Endothelial cell of umbilical vein (primary cell): ENCODE measurements around the gene LAMA5. TPM values are rescaled to one million over a fixed set of nuclear protein-coding genes. Genes with fewer than 3 reads are reported as not detected.

Experiments
- BruUV-seq: library from RNA; stranded (reverse); fragments of 400-500 nt; replicated peaks from 2 replicates; lab custom pipeline; 2021; lab: Mats Ljungman, UMichigan
- CTCF ChIA-PET: fragments of 300-600, 350-600 bp; sonication (Branson Sonifier 250); formaldehyde crosslinking; loops from one replicate; lab custom pipeline; 2021; ENCODE audit warnings: antibody characterized with exemption, inconsistent platforms; lab: Charles Lee
- POLR2A ChIA-PET: fragments of 300-600, 350-600 bp; sonication (Branson Sonifier 250); formaldehyde crosslinking; loops from one replicate; lab custom pipeline; 2021; ENCODE audit warnings: antibody characterized with exemption, inconsistent platforms; lab: Charles Lee
- DNase-seq: peaks from one replicate; pipeline ENCODE4 v3.0.0-alpha.2; 2011; ENCODE audit warnings: low read depth, low spot score
- FAIRE-seq: peaks from 2 replicates; lab custom pipeline; 2011; peaks lifted over from hg19 to GRCh38; lab: Jason Lieb, UNC
- H2AFZ ChIP-seq: 2 replicates; pipeline ENCODE4 v1.6.0; 2012; ENCODE audit warnings: low read depth, low read length, control low read depth, inconsistent platforms
- H3K27ac ChIP-seq: 2 replicates; pipeline ENCODE4 v1.5.1; 2011; ENCODE audit warnings: low read depth, mild to moderate bottlenecking, control low read depth, low read length, moderate library complexity; ENCODE audit not compliant: insufficient read depth
- H3K27me3 ChIP-seq, 2 experiments: 2 replicates each; pipeline versions ENCODE4 v1.6.0 to v1.6.1; 2011; ENCODE audit warnings: low read length in 2 of 2, mixed read lengths in 1 of 2; ENCODE audit not compliant: control insufficient read depth in 2 of 2, insufficient read depth in 2 of 2
- H3K36me3 ChIP-seq, 2 experiments: 2 replicates in 1 of 2; 3 replicates in 1 of 2; pipeline ENCODE4 v1.5.1; 2011; ENCODE audit warnings: low read length in 2 of 2, mild to moderate bottlenecking in 1 of 2, moderate library complexity in 1 of 2; ENCODE audit not compliant: control insufficient read depth in 2 of 2, insufficient read depth in 2 of 2; ENCODE audit errors: extremely low read depth in 1 of 2
- H3K4me1 ChIP-seq: 3 replicates; pipeline ENCODE4 v1.5.1; 2011; ENCODE audit warnings: mild to moderate bottlenecking, low read length; ENCODE audit not compliant: control insufficient read depth, insufficient read depth; ENCODE audit errors: extremely low read depth
- H3K4me2 ChIP-seq: 2 replicates; pipeline ENCODE4 v1.6.1; 2011; ENCODE audit warnings: low read length, control low read depth, mixed read lengths; ENCODE audit not compliant: insufficient read depth
- H3K4me3 ChIP-seq, 3 experiments: fragments of 200-600 bp in 1 of 3; sonication (generic), shearing (Covaris generic) in 1 of 3; replicated peaks in 1 of 3; 2 replicates each; pipeline ENCODE4 v1.5.1; 2011 to 2016; ENCODE audit warnings: control low read depth in 3 of 3, low read length in 3 of 3, mild to moderate bottlenecking in 2 of 3, inconsistent platforms in 1 of 3, low read depth in 1 of 3, moderate library complexity in 1 of 3; ENCODE audit not compliant: insufficient read depth in 1 of 3
- H3K79me2 ChIP-seq: 2 replicates; pipeline ENCODE4 v1.6.0; 2012; ENCODE audit warnings: low read length, inconsistent platforms; ENCODE audit not compliant: control insufficient read depth, insufficient read depth
- H3K9ac ChIP-seq: replicated peaks from 2 replicates; pipeline ENCODE3; 2011; ENCODE audit warnings: low read length, control low read depth; ENCODE audit not compliant: insufficient read depth; ENCODE audit errors: extremely low read depth
- H3K9me1 ChIP-seq: replicated peaks from 3 replicates; pipeline ENCODE4 v1.6.0; 2011; ENCODE audit warnings: mild to moderate bottlenecking, low read length; ENCODE audit not compliant: control insufficient read depth, insufficient read depth; ENCODE audit errors: extremely low read depth
- H3K9me3 ChIP-seq: replicated peaks from 2 replicates; pipeline ENCODE4 v1.5.1; 2012; ENCODE audit warnings: low read length, inconsistent platforms; ENCODE audit not compliant: control insufficient read depth, insufficient read depth
- H4K20me1 ChIP-seq: replicated peaks from 2 replicates; pipeline ENCODE3; 2011; ENCODE audit warnings: mild to moderate bottlenecking, low read length; ENCODE audit not compliant: control insufficient read depth, insufficient read depth; ENCODE audit errors: extremely low read depth
- EZH2 ChIP-seq: IDR thresholded peaks from 2 replicates; pipeline ENCODE4 v1.6.1; 2012; ENCODE audit warnings: borderline replicate concordance, low read depth, mild to moderate bottlenecking, moderate library complexity, low read length, inconsistent platforms; ENCODE audit not compliant: severe bottlenecking
- FOS ChIP-seq: IDR thresholded peaks from 2 replicates; pipeline ENCODE4 v1.6.1; 2011; ENCODE audit warnings: mild to moderate bottlenecking, low read length, moderate library complexity, borderline replicate concordance; ENCODE audit not compliant: insufficient read depth
- JUN ChIP-seq: IDR thresholded peaks from 2 replicates; pipeline ENCODE4 v1.6.1; 2011; ENCODE audit warnings: borderline replicate concordance, low read depth; ENCODE audit not compliant: insufficient read length, insufficient read depth
- MYC ChIP-seq: IDR thresholded peaks from one replicate; pipeline ENCODE4 v1.6.1; 2011; ENCODE audit warnings: mild to moderate bottlenecking, low read depth, low read length
- POLR2A ChIP-seq: IDR thresholded peaks from 2 replicates; pipeline ENCODE4 v1.6.1; 2012; ENCODE audit warnings: low read depth, mild to moderate bottlenecking, control low read depth, low read length
- POLR2AphosphoS5 ChIP-seq: IDR thresholded peaks from 2 replicates; pipeline ENCODE4 v1.6.1; 2012; ENCODE audit warnings: low read depth, mild to moderate bottlenecking, control low read depth, low read length, moderate library complexity; ENCODE audit not compliant: insufficient read depth
- dilution Hi-C: fragments of 300-500 bp; cut with MboI; formaldehyde crosslinking; loops from one replicate; pipeline ENCODE4 v1.15.0; 2019; ENCODE audit warnings: low sequenced_read_pairs; ENCODE audit not compliant: extremely low pct_ligation_motif_present
- intact Hi-C: fragments of 100-400 bp; cut with micrococcal nuclease; formaldehyde crosslinking; loops from one replicate; pipeline ENCODE4 v1.10.0; 2022
- polyA plus RNA-seq, 4 experiments: library from polyadenylated mRNA; depleted of rRNA in 3 of 4; stranded (reverse) in 3 of 4; unstranded in 1 of 4; fragments of >200 nt; gene quantifications; 2 replicates each; pipeline versions ENCODE4 v1.2.1 to v1.2.3, GENCODE V29; 2011 to 2012; ENCODE audit warnings: missing spikeins in 1 of 4
- total RNA-seq: library from RNA; stranded (reverse); gene quantifications from 2 replicates; pipeline ENCODE4 v1.2.3, GENCODE V29; 2021
- TF ChIP-seq, protein P1 (sequence below): IDR thresholded peaks from 2 replicates; pipeline ENCODE4 v1.6.1; 2011; ENCODE audit not compliant: insufficient read depth, insufficient read length

LAMA5 gene
- total and polyA plus RNA-seq, 2 donors (not counting 3 experiments of a cell fraction or from before 2014, with no cell fraction given): 24.0 to 145 TPM

GRCh38 chr20:62387219-62387913 is 20.3 kb upstream of the LAMA5 start:
- H3K9me3 ChIP-seq: no peaks in the 10 kb centered on the region
- FAIRE-seq: no peak
- H3K79me2 ChIP-seq: peaks cover 43% of the 10 kb centered on the region
- CTCF ChIA-PET: interaction anchor here (0.6 to 2.8 kb wide), 6 partner anchors 12 to 217 kb away, joined by 3 to 11 read pairs (median 5); no protein-coding TSS in a partner anchor
- H3K27ac ChIP-seq: peak overlapping the region; percentile 4
- peak overlapping the region; percentile 98 for H3K9ac ChIP-seq
- peak overlapping the region; percentile 72 to 81 (median 75) for H3K4me3 ChIP-seq
- H3K4me1 ChIP-seq: peaks cover 15% of the 10 kb centered on the region
- BruUV-seq: TSS peak; percentile 64
- H4K20me1 ChIP-seq: no peaks in the 10 kb centered on the region
- H3K4me2 ChIP-seq: peak overlapping the region; percentile 62
- TF ChIP-seq JUN (no peak), MYC (no peak), FOS (no peak), EZH2 (no peak), POLR2AphosphoS5 (no peak), POLR2A (no peak)
- TF ChIP-seq, protein P1, sequence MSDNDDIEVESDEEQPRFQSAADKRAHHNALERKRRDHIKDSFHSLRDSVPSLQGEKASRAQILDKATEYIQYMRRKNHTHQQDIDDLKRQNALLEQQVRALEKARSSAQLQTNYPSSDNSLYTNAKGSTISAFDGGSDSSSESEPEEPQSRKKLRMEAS: no peak
- POLR2A ChIA-PET: interaction anchor here (0.6 to 0.7 kb wide), 11 partner anchors 14 to 356 kb away, joined by 3 to 8 read pairs (median 5); no protein-coding TSS in a partner anchor
- DNase-seq: no peak
- peaks cover 12 to 20% of the 10 kb centered on the region in 2 experiments for H3K36me3 ChIP-seq
- no peak overlapping the region for H2AFZ ChIP-seq
- intact Hi-C loops (loop anchor here (1.0 to 10.0 kb wide), 4 partner anchors 85 to 417 kb away; partner anchors contain the start of genes ADRM1, MTG2, OGFR and OSBPL2), dilution Hi-C loops (no loop called here)
- no peaks in the 10 kb centered on the region for H3K27me3 ChIP-seq
- H3K9me1 ChIP-seq: no peaks in the 10 kb centered on the region
